Keratinocyte (primary cell): ENCODE data around the gene HABP4. TPM values are rescaled to one million over a fixed set of nuclear protein-coding genes. Genes with fewer than 3 reads are reported as not detected.

ENCODE experiments used
- DNase-seq: peaks from one replicate; pipeline ENCODE4 v3.0.0-alpha.2; 2011; ENCODE audit warnings: low read depth, missing footprints, low spot score
- FAIRE-seq: peaks from 2 replicates; lab custom pipeline; 2011; peaks lifted over from hg19 to GRCh38; lab: Jason Lieb, UNC
- H2AFZ ChIP-seq: 2 replicates; pipeline ENCODE4 v1.6.0; 2012; ENCODE audit warnings: low read length, control low read depth, inconsistent platforms; ENCODE audit not compliant: control insufficient read depth
- H3K27ac ChIP-seq: 2 replicates; pipeline ENCODE4 v1.5.1; 2011; ENCODE audit warnings: low read length; ENCODE audit not compliant: control insufficient read depth, insufficient read depth
- H3K27me3 ChIP-seq: 3 replicates; pipeline ENCODE4 v1.6.0; 2011; ENCODE audit warnings: low read length; ENCODE audit not compliant: control insufficient read depth, insufficient read depth; ENCODE audit errors: extremely low read depth
- H3K36me3 ChIP-seq, 2 experiments: 2 replicates in 1 of 2; 3 replicates in 1 of 2; pipeline ENCODE4 v1.5.1; 2011; ENCODE audit warnings: low read length in 2 of 2, mild to moderate bottlenecking in 1 of 2; ENCODE audit not compliant: control insufficient read depth in 2 of 2, insufficient read depth in 2 of 2; ENCODE audit errors: extremely low read depth in 1 of 2
- H3K4me1 ChIP-seq: 3 replicates; pipeline ENCODE4 v1.5.1; 2011; ENCODE audit warnings: low read length; ENCODE audit not compliant: control insufficient read depth, insufficient read depth; ENCODE audit errors: extremely low read depth
- H3K4me2 ChIP-seq: 3 replicates; pipeline ENCODE4 v1.6.0; 2011; ENCODE audit warnings: low read depth, low read length; ENCODE audit not compliant: control insufficient read depth, insufficient read depth; ENCODE audit errors: extremely low read depth
- H3K4me3 ChIP-seq, 3 experiments: fragments of 200-600 bp in 1 of 3; sonication (generic) in 1 of 3; 2 replicates in 2 of 3; 3 replicates in 1 of 3; pipeline ENCODE4 v1.5.1; 2011 to 2016; ENCODE audit warnings: low read length in 3 of 3, mild to moderate bottlenecking in 3 of 3, control low read depth in 2 of 3, inconsistent platforms in 1 of 3, low read depth in 1 of 3, mixed read lengths in 1 of 3, mixed run types in 1 of 3, moderate library complexity in 1 of 3; ENCODE audit not compliant: control insufficient read depth in 2 of 3, insufficient read depth in 2 of 3; ENCODE audit errors: extremely low read depth in 1 of 3
- H3K79me2 ChIP-seq: 2 replicates; pipeline ENCODE4 v1.6.0; 2012; ENCODE audit warnings: low read length; ENCODE audit not compliant: control insufficient read depth, insufficient read depth
- H3K9ac ChIP-seq: 3 replicates; pipeline ENCODE4 v1.6.0; 2011; ENCODE audit warnings: low read length; ENCODE audit not compliant: control insufficient read depth, insufficient read depth; ENCODE audit errors: extremely low read depth
- H3K9me1 ChIP-seq: 3 replicates; pipeline ENCODE4 v1.6.0; 2011; ENCODE audit warnings: low read length; ENCODE audit not compliant: control insufficient read depth, insufficient read depth; ENCODE audit errors: extremely low read depth
- H3K9me3 ChIP-seq: 2 replicates; pipeline ENCODE4 v1.5.1; 2012; ENCODE audit warnings: low read depth, low read length; ENCODE audit not compliant: control insufficient read depth
- H4K20me1 ChIP-seq: 3 replicates; pipeline ENCODE4 v1.6.0; 2011; ENCODE audit warnings: low read length; ENCODE audit not compliant: control insufficient read depth, insufficient read depth; ENCODE audit errors: extremely low read depth
- EZH2 ChIP-seq: IDR thresholded peaks from one replicate; pipeline ENCODE4 v1.6.1; 2012; ENCODE audit warnings: inconsistent platforms, mild to moderate bottlenecking, low read length, moderate library complexity
- dilution Hi-C: fragments of 300-500 bp; cut with MboI; formaldehyde crosslinking; loops from one replicate; pipeline ENCODE4 v1.7.0; 2020; ENCODE audit warnings: low sequenced_read_pairs; ENCODE audit not compliant: extremely low pct_ligation_motif_present
- polyA plus RNA-seq, 5 experiments: library from polyadenylated mRNA; depleted of rRNA in 3 of 5; stranded (reverse) in 3 of 5; stranded (forward) in 1 of 5; unstranded in 1 of 5; fragments of >200 nt; gene quantifications; 1 replicate in 1 of 5; 2 replicates in 3 of 5; 3 replicates in 1 of 5; pipeline versions ENCODE4 v1.2.1 to v1.2.3, GENCODE V29; 2011 to 2012; ENCODE audit warnings: missing spikeins in 2 of 5, low read depth in 1 of 5, low replicate concordance in 1 of 5
- TF ChIP-seq, protein P1 (sequence below), 3 experiments: IDR thresholded peaks in 1 of 3; conservative IDR thresholded peaks in 1 of 3; optimal IDR thresholded peaks in 1 of 3; 2 replicates in 2 of 3; 3 replicates in 1 of 3; pipeline versions ENCODE3 to v1.5.1; 2011; ENCODE audit warnings: low read length in 3 of 3, mild to moderate bottlenecking in 3 of 3, moderate library complexity in 2 of 3, control low read depth in 1 of 3, inconsistent platforms in 1 of 3; ENCODE audit not compliant: insufficient read depth in 2 of 3; ENCODE audit errors: extremely low read depth in 1 of 3

HABP4 gene
- polyA plus RNA-seq, 1 donor (not counting 4 experiments of a cell fraction or from before 2014, with no cell fraction given): 6.8 TPM

DNA sequence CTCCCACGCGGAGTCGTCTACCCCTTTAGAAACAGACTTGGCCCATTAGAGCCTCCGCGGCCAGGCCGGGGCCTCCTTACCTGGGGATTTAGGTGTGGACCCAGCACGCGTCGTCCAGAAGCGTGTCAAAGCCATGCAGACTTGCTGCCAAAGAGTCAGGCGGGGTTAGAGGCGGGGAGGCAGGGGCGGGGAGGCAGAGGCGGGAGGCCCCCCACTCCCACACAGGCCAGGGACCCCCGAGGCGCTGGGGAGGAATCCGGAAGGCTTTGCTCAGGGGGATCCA is 47.1 kb downstream of the HABP4 start:
- Histone ChIP-seq H3K4me3 (no peak overlapping the region), H3K27me3 (no peaks in the 10 kb centered on the region), H3K9ac (no peak overlapping the region), H3K9me3 (no peaks in the 10 kb centered on the region), H3K4me1 (no peaks in the 10 kb centered on the region), H3K36me3 (peaks cover 0 to 4% of the 10 kb centered on the region in 2 experiments), H3K27ac (no peak overlapping the region), H3K9me1 (no peaks in the 10 kb centered on the region), H3K79me2 (no peaks in the 10 kb centered on the region), H2AFZ (no peak overlapping the region), H3K4me2 (no peak overlapping the region), H4K20me1 (no peaks in the 10 kb centered on the region)
- DNase-seq: no peak
- TF ChIP-seq, protein P1, sequence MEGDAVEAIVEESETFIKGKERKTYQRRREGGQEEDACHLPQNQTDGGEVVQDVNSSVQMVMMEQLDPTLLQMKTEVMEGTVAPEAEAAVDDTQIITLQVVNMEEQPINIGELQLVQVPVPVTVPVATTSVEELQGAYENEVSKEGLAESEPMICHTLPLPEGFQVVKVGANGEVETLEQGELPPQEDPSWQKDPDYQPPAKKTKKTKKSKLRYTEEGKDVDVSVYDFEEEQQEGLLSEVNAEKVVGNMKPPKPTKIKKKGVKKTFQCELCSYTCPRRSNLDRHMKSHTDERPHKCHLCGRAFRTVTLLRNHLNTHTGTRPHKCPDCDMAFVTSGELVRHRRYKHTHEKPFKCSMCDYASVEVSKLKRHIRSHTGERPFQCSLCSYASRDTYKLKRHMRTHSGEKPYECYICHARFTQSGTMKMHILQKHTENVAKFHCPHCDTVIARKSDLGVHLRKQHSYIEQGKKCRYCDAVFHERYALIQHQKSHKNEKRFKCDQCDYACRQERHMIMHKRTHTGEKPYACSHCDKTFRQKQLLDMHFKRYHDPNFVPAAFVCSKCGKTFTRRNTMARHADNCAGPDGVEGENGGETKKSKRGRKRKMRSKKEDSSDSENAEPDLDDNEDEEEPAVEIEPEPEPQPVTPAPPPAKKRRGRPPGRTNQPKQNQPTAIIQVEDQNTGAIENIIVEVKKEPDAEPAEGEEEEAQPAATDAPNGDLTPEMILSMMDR (optimal IDR thresholded peaks at IDR 0.05 in 1 of 3, IDR thresholded peaks at IDR 0.05 in 1 of 3, conservative IDR thresholded peaks at IDR 0.05 in 1 of 3; ENCODE audit: extremely low read depth in 1 of 3, insufficient read depth in 2 of 3, low read length in 3 of 3): no peak
- TF ChIP-seq EZH2: no peak
- dilution Hi-C loops: no loop called here
- FAIRE-seq: no peak

- Histone ChIP-seq H3K9me1 (no peaks in the 10 kb centered on the region), H3K36me3 (no peaks in the 10 kb centered on the region), H3K9ac (no peak overlapping the region), H3K4me1 (no peaks in the 10 kb centered on the region), H3K79me2 (no peaks in the 10 kb centered on the region), H3K4me2 (no peak overlapping the region), H3K27me3 (no peaks in the 10 kb centered on the region), H3K9me3 (no peaks in the 10 kb centered on the region), H4K20me1 (no peaks in the 10 kb centered on the region), H2AFZ (no peak overlapping the region), H3K27ac (no peak overlapping the region), H3K4me3 (no peak overlapping the region)
- DNase-seq (no peak), FAIRE-seq (no peak)
- dilution Hi-C loops: no loop called here
- no peak for TF ChIP-seq EZH2
- TF ChIP-seq, protein P1 (optimal IDR thresholded peaks at IDR 0.05 in 1 of 3, IDR thresholded peaks at IDR 0.05 in 1 of 3, conservative IDR thresholded peaks at IDR 0.05 in 1 of 3; ENCODE audit: extremely low read depth in 1 of 3, insufficient read depth in 2 of 3, low read length in 3 of 3): no peak
Observed at GRCh38 chr9:96498796-96499195, 48.8 kb downstream of the HABP4 start.
